ENCODE results near the gene PPP2R3A. TPM values are rescaled to one million over a fixed set of nuclear protein-coding genes. Genes with fewer than 3 reads are reported as not detected.

PPP2R3A gene
- total and polyA plus RNA-seq, 2 of the 13 experiments (the other 11 are each of a cell fraction or from before 2014, with no cell fraction given) = 0.07 to 0.12 TPM

DNA sequence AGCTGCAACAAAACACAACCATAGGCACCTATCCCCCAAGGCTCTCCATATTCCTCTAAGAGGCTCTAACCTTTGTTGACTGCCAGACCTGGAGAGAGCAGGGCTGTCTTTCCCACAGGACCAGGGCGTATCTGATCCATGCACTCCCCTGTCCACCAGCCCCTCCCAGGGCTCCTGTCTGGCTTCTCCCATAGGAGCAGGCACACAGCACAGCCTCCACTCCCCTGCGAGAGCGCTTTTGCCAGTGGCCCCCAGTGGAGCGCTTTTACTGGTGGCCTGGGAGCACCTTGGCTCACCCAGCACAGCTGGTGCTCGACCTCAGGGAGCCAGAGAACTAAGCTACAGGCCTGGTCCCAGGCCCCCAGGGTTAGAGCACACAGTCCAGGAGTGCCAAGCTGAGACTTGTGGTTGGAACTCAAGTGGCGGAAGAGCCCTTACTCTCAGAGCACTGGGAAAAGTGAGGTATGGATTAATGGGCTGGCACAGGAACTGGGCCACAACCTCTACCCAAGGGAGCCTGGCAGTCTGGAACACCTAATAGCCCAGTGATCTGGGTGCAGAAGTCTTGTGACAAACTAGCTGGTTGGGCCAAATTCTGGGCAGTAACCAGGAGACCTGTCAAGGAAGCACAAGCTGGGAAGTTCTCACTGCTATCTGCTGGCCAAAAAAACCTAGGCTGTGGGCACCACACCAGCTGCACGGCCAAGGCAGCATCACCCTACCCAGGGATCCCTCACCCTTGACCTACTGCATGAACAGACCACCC, 79.6 kb downstream of the PPP2R3A start:
- intact Hi-C loops (cut with micrococcal nuclease; ENCODE audit: unreplicated experiment) (no loop called here), in situ Hi-C loops (cut with HindIII; ENCODE audit: extremely low pct_ligation_motif_present, low pct_unique_long_range_greater_than_20kb) (loop anchor here (10.0 kb wide), 1 partner anchor 130 kb away; no protein-coding TSS in a partner anchor)
- POLR2A ChIA-PET = no interaction called here
- no TSS peak for BruUV-seq (replicated peaks)
- H3K4me3 ChIP-seq (replicated peaks in 1 of 3; ENCODE audit: insufficient read depth in 1 of 3, low read depth in 2 of 3, low read length in 3 of 3) = no peak overlapping the region
- no peaks in the 10 kb centered on the region for H3K4me1 ChIP-seq (ENCODE audit: insufficient read depth, low read length)
- CTCF ChIA-PET (ENCODE audit: low intra/inter-chr PET ratio, low total read pairs) = no interaction called here
- no peaks in the 10 kb centered on the region for H3K79me2 ChIP-seq (ENCODE audit: insufficient read depth, low read length)
- TF ChIP-seq KDM6A (CRISPR knock-in tag; IDR thresholded peaks at IDR 0.05; ENCODE audit: low read depth) = no peak
- TF ChIP-seq MAFK (conservative IDR thresholded peaks at IDR 0.05 in 1 of 2, IDR thresholded peaks at IDR 0.05 in 1 of 2; ENCODE audit: low read length in 2 of 2) = no peak
- TF ChIP-seq, protein P1, sequence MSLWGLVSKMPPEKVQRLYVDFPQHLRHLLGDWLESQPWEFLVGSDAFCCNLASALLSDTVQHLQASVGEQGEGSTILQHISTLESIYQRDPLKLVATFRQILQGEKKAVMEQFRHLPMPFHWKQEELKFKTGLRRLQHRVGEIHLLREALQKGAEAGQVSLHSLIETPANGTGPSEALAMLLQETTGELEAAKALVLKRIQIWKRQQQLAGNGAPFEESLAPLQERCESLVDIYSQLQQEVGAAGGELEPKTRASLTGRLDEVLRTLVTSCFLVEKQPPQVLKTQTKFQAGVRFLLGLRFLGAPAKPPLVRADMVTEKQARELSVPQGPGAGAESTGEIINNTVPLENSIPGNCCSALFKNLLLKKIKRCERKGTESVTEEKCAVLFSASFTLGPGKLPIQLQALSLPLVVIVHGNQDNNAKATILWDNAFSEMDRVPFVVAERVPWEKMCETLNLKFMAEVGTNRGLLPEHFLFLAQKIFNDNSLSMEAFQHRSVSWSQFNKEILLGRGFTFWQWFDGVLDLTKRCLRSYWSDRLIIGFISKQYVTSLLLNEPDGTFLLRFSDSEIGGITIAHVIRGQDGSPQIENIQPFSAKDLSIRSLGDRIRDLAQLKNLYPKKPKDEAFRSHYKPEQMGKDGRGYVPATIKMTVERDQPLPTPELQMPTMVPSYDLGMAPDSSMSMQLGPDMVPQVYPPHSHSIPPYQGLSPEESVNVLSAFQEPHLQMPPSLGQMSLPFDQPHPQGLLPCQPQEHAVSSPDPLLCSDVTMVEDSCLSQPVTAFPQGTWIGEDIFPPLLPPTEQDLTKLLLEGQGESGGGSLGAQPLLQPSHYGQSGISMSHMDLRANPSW (CRISPR knock-in tag; IDR thresholded peaks at IDR 0.05; ENCODE audit: borderline replicate concordance) = no peak
- TF ChIP-seq CC2D1A (CRISPR knock-in tag; IDR thresholded peaks at IDR 0.05) = no peak
- TF ChIP-seq HOXA3 (CRISPR knock-in tag; IDR thresholded peaks at IDR 0.05) = no peak
- TF ChIP-seq, protein P2, sequence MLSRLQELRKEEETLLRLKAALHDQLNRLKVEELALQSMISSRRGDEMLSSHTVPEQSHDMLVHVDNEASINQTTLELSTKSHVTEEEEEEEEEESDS (CRISPR knock-in tag; IDR thresholded peaks at IDR 0.05; ENCODE audit: borderline replicate concordance) = no peak
- no peak for TF ChIP-seq ZNF773 (CRISPR knock-in tag; IDR thresholded peaks at IDR 0.05; ENCODE audit: borderline replicate concordance)
- TF ChIP-seq, protein P3, sequence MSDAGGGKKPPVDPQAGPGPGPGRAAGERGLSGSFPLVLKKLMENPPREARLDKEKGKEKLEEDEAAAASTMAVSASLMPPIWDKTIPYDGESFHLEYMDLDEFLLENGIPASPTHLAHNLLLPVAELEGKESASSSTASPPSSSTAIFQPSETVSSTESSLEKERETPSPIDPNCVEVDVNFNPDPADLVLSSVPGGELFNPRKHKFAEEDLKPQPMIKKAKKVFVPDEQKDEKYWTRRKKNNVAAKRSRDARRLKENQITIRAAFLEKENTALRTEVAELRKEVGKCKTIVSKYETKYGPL (CRISPR knock-in tag; IDR thresholded peaks at IDR 0.05) = no peak
- TF ChIP-seq ZNF577 (CRISPR knock-in tag; IDR thresholded peaks at IDR 0.05; ENCODE audit: borderline replicate concordance, low read depth) = no peak
- H3K27me3 ChIP-seq (ENCODE audit: control insufficient read depth in 1 of 2, insufficient read depth in 2 of 2, low read length in 2 of 2) = 0 out of 5 replicates have a peak, but pooled peaks cover 0 to 3% of the 10 kb centered on the region in 2 experiments
- no peak overlapping the region for H3K27ac ChIP-seq (ENCODE audit: extremely low read length, insufficient read depth, low read length)
- no peak for FAIRE-seq
- DNase-seq (ENCODE audit: low spot score) = no peak
- H3K36me3 ChIP-seq (replicated peaks in 1 of 2; ENCODE audit: control insufficient read depth in 1 of 2, insufficient read depth in 2 of 2, low read length in 2 of 2) = no peaks in the 10 kb centered on the region
- no peak overlapping the region for H2AFZ ChIP-seq (ENCODE audit: low read length)
- no peaks in the 10 kb centered on the region for H4K20me1 ChIP-seq (ENCODE audit: insufficient read depth, low read length)
- H3K9me3 ChIP-seq (ENCODE audit: low read length) = no peaks in the 10 kb centered on the region
- H3K4me2 ChIP-seq (ENCODE audit: low read depth, low read length) = no peak overlapping the region
- 74% methylated on average over 3 of the region's 7 CpGs for WGBS (ENCODE audit: low lambda C conversion rate)
- H3K9ac ChIP-seq (ENCODE audit: insufficient read depth, low read depth, low read length) = no peak overlapping the region
- ATAC-seq = 0 out of 3 replicates have a peak, but pooled peaks have one; percentile 23

All from HepG2 (cell line).